ENCODE results near the gene RHOD.

The RHOD gene, protein sequence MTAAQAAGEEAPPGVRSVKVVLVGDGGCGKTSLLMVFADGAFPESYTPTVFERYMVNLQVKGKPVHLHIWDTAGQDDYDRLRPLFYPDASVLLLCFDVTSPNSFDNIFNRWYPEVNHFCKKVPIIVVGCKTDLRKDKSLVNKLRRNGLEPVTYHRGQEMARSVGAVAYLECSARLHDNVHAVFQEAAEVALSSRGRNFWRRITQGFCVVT
- 0 to 1.4 (median 0.10) reads per million in 9 experiments for total RNA-seq

DNA sequence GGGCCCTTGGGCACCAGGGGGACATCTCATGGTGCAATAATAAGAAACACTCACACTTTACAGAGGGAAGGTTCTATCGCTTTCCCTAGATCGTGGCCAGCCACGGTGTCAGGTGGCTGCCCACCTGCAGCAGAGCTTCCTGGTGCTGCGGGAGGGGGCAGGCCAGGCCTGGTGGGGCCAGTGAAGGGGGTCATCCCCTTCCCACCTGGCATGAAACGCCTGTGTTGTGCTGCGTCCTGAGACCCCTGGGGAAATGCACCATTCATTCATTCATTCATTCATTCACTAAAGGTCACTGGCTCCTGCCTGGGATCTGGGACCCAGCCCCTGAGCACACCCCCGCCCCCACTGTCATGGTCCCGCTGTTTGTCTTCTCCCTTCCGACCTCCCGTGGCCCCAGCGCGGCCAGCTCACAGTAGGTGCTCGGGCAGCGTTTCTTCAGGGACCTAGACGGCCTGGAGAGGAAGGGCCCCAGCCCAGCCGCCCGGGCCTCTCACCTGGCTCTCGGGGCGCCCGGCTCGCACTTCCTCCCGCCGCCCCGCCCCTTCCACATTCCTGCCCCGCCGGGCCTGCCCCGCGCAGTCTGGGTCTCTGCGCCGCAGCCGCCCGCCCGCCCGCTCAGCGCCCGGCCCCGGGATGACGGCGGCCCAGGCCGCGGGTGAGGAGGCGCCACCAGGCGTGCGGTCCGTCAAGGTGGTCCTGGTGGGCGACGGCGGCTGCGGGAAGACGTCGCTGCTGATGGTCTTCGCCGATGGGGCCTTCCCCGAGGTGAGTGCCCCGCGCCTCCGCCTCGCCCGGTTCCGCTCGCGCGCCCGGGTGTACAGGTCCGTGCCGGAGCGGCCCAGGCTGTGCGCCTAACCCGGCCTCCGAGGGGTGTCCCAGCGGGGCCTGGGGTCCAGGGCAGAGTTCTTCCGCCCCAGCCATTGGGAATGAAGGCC is at the start of gene RHOD:
Gene RHOD, plus strand, starts transcription at position 581 of the 938 bp plus-strand sequence. Its CDS starts 56 bp downstream, at position 637.
- peak in 1 of 3 experiments; percentile 21 for DNase-seq
- H3K27me3 Mint-ChIP-seq, result peaks cover 4 to 23% of the 10 kb centered on the region in 2 donors
- H3K9me3 Mint-ChIP-seq, result no peaks in the 10 kb centered on the region
- peaks cover 5% of the 10 kb centered on the region in 2 donors for H3K4me1 Mint-ChIP-seq (ENCODE audit: low read depth in 2 of 2)
- peak within 1 kb of the TSS; percentile 33 to 69 for H3K4me3 Mint-ChIP-seq
- H3K27ac Mint-ChIP-seq, result peak within 1 kb of the TSS in 1 of 2 donors; percentile 41
- peak; percentile 76 for ATAC-seq (replicated peaks)
- H3K36me3 Mint-ChIP-seq (ENCODE audit: insufficient read depth), result peaks cover 2% of the 10 kb centered on the region

DNA sequence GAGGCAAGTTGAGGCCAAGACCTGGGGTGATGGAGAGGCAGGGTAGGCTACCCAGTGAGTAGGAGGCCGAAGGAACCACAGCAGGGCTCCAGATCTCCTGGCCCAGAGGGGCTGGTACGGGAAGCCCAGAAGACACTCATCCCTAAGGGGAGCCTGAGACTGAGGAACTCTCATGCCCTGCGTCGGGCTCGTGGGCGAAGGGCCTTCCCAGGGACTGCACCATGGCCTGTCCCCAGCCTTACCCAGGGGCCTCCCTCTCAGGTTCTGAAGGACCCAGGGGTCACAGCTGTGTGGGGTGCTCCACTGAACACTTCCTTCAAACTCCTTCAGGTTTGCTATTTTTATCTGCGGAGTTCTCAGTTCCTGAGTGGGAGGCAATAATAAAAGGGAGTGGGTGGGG is 49.5 kb upstream of the RHOD start:
- peaks cover 0 to 5% of the 10 kb centered on the region in 2 donors for H3K27me3 Mint-ChIP-seq
- peaks cover 3% of the 10 kb centered on the region for H3K36me3 Mint-ChIP-seq (ENCODE audit: insufficient read depth)
- no peaks in the 10 kb centered on the region for H3K9me3 Mint-ChIP-seq
- ATAC-seq (replicated peaks) (no peak), DNase-seq (no peak)
- no peak overlapping the region for H3K4me3 Mint-ChIP-seq
- H3K27ac Mint-ChIP-seq, result no peak overlapping the region
- peaks cover 4 to 5% of the 10 kb centered on the region in 2 donors for H3K4me1 Mint-ChIP-seq (ENCODE audit: low read depth in 2 of 2)

DNA sequence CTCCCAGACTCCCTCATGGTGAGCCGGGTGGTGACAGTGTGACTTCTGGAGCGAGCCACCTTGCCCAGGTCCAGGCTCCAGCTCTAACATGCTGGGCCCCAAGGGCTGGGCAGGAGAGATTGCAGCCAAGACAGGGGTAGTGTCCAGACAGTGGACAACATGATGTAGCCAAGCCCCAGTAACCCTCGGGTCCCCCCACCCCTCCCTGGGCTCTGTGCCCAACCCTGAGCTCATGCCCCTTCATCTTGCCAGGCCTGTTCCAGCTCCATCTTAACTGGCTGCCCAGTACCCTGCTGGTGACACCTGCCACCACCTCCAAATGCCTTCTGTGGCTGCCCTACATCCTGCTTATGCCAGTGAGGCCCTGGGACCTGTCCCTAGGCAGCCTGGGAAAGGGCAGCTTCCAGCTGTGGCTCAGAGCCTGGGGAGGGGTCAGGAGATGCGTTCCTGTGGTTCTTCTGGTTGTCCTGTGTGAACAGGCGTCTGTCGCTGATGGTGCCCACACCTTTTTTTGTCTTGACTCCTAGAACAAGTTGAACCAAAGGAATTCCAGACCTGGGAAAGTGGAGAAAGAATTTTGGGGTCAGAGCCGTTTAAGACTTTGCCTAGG is 46.2 kb upstream of the RHOD start:
- H3K27me3 Mint-ChIP-seq, result peaks cover 15 to 30% of the 10 kb centered on the region in 2 donors
- H3K4me3 Mint-ChIP-seq, result no peak overlapping the region
- H3K27ac Mint-ChIP-seq, result no peak overlapping the region
- H3K9me3 Mint-ChIP-seq, result no peaks in the 10 kb centered on the region
- ATAC-seq (replicated peaks) (no peak), DNase-seq (no peak)
- H3K4me1 Mint-ChIP-seq (ENCODE audit: low read depth in 2 of 2), result peaks cover 4 to 5% of the 10 kb centered on the region in 2 donors
- H3K36me3 Mint-ChIP-seq (ENCODE audit: insufficient read depth), result peaks cover 3% of the 10 kb centered on the region

DNA sequence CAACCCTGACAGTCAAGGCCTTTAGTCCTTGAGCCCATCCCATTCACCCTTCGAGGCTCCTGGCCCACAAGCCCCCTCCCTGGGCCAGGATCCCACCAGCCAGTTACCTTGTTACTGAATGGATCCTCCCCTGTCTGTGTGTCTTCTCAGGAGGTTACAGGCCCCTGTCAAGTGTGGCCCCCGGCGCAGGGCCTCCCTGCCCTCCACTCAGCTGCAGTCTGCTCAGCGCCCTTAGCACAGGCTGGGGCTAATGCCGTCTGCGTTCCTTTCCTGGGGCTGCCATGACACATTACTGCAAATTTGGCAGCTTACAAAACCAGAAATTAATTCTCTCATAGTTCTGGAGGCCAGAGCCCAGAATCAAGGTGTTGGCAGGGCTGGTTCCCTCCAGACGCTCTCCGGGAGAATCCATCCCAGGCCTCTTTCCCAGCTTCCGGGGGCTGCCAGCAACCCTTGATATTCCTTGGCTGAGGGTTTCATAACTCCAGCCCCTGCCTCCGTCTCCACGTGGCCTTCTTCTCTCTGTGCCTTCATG is 43.1 kb upstream of the RHOD start:
- no peak overlapping the region for H3K4me3 Mint-ChIP-seq
- H3K27me3 Mint-ChIP-seq, result peaks cover 19 to 37% of the 10 kb centered on the region in 2 donors
- no peaks in the 10 kb centered on the region for H3K4me1 Mint-ChIP-seq (ENCODE audit: low read depth in 2 of 2)
- no peaks in the 10 kb centered on the region for H3K36me3 Mint-ChIP-seq (ENCODE audit: insufficient read depth)
- H3K9me3 Mint-ChIP-seq, result no peaks in the 10 kb centered on the region
- DNase-seq, result no peak
- no peak for ATAC-seq (replicated peaks)
- no peak overlapping the region for H3K27ac Mint-ChIP-seq

DNA sequence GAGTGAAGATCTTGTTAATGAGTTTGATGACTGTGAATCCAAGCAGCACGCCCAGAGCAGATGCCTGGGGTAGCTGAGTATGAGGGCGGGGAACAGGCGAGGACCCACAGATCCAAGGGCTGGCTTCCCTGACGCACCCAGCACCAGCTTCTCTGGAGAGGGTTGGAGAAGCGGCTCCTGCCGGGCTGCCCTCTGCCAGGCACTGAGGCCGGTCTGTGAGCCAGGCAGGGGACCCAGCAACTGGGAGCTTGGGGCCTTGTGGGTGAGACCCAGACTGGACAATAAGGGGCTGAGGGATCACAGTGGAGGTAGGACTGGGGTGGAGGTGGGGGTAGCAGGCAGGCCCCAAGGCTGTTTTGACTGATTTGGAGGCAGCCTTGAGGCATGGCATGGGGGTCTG is 42.3 kb upstream of the RHOD start:
- Mint-ChIP-seq H3K27ac (no peak overlapping the region), H3K27me3 (peaks cover 19 to 37% of the 10 kb centered on the region in 2 donors), H3K36me3 (ENCODE audit: insufficient read depth) (no peaks in the 10 kb centered on the region), H3K4me1 (ENCODE audit: low read depth in 2 of 2) (no peaks in the 10 kb centered on the region), H3K4me3 (no peak overlapping the region), H3K9me3 (no peaks in the 10 kb centered on the region)
- no peak for ATAC-seq (replicated peaks)
- no peak for DNase-seq

DNA sequence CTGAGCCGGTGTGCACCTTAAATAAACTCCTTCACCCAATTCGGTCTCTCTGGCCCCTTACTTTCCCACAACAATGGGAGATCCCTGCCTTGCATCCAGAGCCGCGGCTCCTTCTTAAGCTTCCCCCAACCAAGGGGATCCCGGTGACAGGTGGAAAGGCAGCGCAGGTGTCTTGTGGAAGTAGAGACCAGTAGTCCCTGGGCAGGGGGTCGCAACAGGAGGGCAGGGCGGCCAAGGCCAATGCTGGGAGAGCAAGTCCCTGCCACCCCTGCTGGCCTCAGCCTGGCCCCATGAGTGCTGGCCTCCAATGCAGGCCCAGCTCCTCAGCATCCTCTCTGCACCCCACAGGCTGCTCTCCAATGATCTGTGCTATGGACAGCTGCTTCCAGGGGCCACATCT is 41.6 kb upstream of the RHOD start:
- H3K4me3 Mint-ChIP-seq, result no peak overlapping the region
- no peak for ATAC-seq (replicated peaks)
- H3K4me1 Mint-ChIP-seq (ENCODE audit: low read depth in 2 of 2), result no peaks in the 10 kb centered on the region
- H3K9me3 Mint-ChIP-seq, result no peaks in the 10 kb centered on the region
- H3K27ac Mint-ChIP-seq, result no peak overlapping the region
- no peaks in the 10 kb centered on the region for H3K36me3 Mint-ChIP-seq (ENCODE audit: insufficient read depth)
- peaks cover 13 to 37% of the 10 kb centered on the region in 2 donors for H3K27me3 Mint-ChIP-seq
- DNase-seq, result no peak

DNA sequence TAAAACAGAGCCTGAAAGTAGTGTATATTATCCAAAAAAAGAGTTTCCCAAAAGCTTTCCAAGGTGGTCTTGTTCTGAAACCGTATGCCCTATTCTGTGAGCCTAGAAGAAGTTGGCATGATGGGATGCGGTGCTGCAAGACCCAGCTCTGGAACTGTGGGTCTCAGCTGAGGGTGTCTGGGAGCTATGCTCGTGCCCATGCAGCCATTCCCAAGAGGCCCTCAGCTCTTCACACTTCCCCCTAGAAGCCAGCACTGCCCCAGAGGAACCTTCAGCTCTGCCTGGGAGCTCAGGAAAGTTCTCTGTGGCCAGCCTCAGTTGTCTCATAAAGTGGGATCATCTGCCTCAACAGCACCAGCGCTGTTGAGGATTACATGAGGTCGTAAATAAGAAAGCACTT is 40.1 kb upstream of the RHOD start:
- ATAC-seq (replicated peaks) (no peak), DNase-seq (no peak)
- no peak overlapping the region for H3K27ac Mint-ChIP-seq
- H3K36me3 Mint-ChIP-seq (ENCODE audit: insufficient read depth), result no peaks in the 10 kb centered on the region
- no peak overlapping the region for H3K4me3 Mint-ChIP-seq
- H3K27me3 Mint-ChIP-seq, result peaks cover 22 to 46% of the 10 kb centered on the region in 2 donors
- H3K4me1 Mint-ChIP-seq (ENCODE audit: low read depth in 2 of 2), result peaks cover 0 to 3% of the 10 kb centered on the region in 2 donors
- no peaks in the 10 kb centered on the region for H3K9me3 Mint-ChIP-seq

DNA sequence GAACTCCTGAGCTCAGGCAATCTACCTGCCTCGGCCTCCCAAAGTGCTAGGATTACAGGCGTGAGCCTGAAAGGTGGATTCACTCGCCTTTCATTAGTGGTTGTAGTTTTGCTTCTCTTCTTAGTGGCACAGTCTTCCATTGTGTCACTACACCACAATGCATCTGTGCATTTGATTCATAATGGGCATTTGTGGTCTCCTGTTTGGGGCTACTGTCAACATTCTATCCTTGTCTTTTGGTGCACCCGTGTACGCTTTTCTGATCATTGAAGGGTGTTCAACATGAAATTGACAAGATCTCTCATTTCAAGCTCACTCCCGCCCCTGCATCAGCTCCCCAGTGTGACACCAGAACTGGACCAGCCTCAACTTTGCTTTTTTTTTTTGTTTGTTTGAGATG is 35.7 kb upstream of the RHOD start:
- peaks cover 25 to 31% of the 10 kb centered on the region in 2 donors for H3K4me1 Mint-ChIP-seq (ENCODE audit: low read depth in 2 of 2)
- no peak overlapping the region for H3K4me3 Mint-ChIP-seq
- H3K27ac Mint-ChIP-seq, result no peak overlapping the region
- ATAC-seq (replicated peaks) (no peak), DNase-seq (no peak)
- H3K9me3 Mint-ChIP-seq, result no peaks in the 10 kb centered on the region
- peaks cover 17 to 33% of the 10 kb centered on the region in 2 donors for H3K27me3 Mint-ChIP-seq
- peaks cover 11% of the 10 kb centered on the region for H3K36me3 Mint-ChIP-seq (ENCODE audit: insufficient read depth)

DNA sequence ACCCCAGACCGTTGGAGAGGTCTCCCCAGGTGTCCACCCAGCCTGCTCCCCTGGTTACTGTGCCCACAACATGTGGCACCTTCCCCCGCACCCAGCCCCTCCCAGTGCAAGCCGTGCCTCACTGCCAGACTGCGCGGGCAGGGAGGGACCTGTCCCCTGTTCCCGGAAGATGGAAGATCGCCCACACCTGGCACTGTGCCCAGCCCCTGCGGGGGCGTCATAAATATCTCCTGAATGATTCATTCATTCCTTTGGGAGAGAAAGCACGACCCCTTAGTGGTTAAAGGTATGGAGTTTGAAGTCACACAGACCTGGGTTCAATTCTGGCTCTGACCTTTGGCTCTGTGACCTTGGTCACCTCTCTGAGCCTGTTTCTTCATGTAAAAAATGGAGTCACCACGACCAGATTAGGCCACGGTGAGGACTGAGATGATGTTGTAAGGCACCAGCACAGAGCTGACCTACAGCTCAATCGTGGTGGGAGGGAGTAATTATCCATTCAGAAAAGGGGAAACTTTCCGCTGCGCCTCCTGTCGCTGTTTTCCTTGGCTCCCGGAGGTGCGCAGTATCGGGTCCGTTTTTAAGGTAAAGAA is 34.2 kb upstream of the RHOD start:
- Mint-ChIP-seq H3K4me1 (ENCODE audit: low read depth in 2 of 2) (peaks cover 25 to 31% of the 10 kb centered on the region in 2 donors), H3K36me3 (ENCODE audit: insufficient read depth) (peaks cover 11% of the 10 kb centered on the region), H3K27ac (peak overlapping the region in 1 of 2 donors; percentile 32), H3K9me3 (no peaks in the 10 kb centered on the region), H3K4me3 (peak overlapping the region; percentile 48 to 64), H3K27me3 (peaks cover 17 to 31% of the 10 kb centered on the region in 2 donors)
- ATAC-seq (replicated peaks), result no peak
- DNase-seq, result no peak

DNA sequence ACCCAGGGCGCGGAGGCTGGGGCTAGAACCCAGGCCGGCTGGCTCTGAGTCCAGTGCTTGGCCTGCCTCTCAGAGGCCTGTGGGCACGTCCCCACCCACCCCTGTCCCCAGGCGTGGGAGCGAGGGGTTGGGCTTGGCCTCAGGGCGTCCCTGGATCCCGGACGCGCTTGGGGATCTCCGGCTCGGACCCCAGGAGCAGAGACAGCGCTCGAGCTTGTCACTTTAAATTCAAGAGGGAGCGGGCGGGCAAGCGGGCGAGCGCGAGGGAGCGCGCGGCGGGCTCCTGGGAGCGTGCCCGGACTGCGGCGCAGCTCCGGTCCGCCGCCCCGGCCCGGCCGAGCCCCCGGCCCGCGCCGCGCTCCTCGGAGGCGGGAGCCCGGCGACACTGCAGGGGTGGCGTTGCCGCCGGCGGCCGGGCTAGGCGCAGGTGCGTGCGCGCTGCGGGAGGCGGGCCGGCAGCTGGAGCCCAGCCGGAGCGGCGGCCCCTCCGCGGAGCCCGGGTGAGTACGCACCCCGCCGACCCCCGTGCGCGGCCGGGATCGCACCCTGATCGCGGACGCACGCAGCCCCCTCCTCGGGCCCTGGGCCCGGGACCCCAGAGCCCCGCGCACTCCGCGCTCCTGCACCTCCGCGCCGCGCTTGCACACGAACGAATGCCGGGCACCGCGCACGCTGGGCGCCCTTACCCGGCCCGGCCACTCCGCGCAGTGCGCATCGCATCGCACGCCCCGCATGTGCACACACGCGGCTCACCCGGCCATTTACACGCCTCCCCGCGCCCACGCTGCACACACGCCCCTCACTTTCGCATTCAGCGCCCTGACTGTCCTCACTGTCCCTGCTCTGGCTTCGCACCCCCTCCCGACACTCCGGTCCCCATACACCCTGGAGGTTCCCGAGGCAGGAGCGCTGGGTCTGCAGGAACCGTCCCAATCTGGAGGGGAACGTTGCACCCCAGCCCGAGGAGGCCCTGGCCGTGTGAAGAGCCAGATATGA is 33.4 kb upstream of the RHOD start, which contains the start of gene SYT12:
Gene SYT12, plus strand, starts transcription at position 174 of the 996 bp plus-strand sequence. CDS start 7,011 bp downstream, outside the sequence.
- peaks cover 17 to 31% of the 10 kb centered on the region in 2 donors for H3K27me3 Mint-ChIP-seq
- H3K36me3 Mint-ChIP-seq (ENCODE audit: insufficient read depth), result peaks cover 11% of the 10 kb centered on the region
- peak within 1 kb of the TSS in 1 of 2 donors; percentile 32 for H3K27ac Mint-ChIP-seq
- no peaks in the 10 kb centered on the region for H3K9me3 Mint-ChIP-seq
- ATAC-seq (replicated peaks) (peak; percentile 38), DNase-seq (no peak)
- H3K4me1 Mint-ChIP-seq (ENCODE audit: low read depth in 2 of 2), result peaks cover 25 to 31% of the 10 kb centered on the region in 2 donors
- peak within 1 kb of the TSS; percentile 83 to 86 for H3K4me3 Mint-ChIP-seq

DNA sequence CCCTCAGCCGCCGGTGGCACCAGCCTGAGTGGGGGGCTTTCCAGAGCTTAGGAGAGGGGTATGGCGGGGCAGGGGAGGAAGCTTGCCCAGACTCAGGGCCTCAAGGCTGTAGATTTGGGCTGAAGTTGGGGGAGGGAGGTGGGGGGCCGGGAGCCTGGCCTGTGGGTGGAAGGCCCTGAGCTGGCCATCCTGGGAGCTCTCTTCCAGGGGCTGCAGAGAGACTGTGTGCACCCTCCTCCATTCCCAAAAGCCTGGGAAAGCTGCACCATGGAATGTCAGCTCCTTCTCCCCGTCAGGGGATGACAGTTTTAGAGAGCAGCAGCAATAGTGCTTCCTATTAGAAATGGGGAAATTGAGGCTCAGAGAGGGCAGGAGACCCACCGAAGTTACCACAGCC is 32.7 kb upstream of the RHOD start:
- Mint-ChIP-seq H3K4me3 (peak overlapping the region; percentile 83 to 86), H3K27ac (peak overlapping the region in 1 of 2 donors; percentile 16), H3K4me1 (ENCODE audit: low read depth in 2 of 2) (peaks cover 25 to 31% of the 10 kb centered on the region in 2 donors), H3K9me3 (no peaks in the 10 kb centered on the region), H3K36me3 (ENCODE audit: insufficient read depth) (peaks cover 11% of the 10 kb centered on the region), H3K27me3 (peaks cover 17 to 31% of the 10 kb centered on the region in 2 donors)
- DNase-seq (no peak), ATAC-seq (replicated peaks) (no peak)

DNA sequence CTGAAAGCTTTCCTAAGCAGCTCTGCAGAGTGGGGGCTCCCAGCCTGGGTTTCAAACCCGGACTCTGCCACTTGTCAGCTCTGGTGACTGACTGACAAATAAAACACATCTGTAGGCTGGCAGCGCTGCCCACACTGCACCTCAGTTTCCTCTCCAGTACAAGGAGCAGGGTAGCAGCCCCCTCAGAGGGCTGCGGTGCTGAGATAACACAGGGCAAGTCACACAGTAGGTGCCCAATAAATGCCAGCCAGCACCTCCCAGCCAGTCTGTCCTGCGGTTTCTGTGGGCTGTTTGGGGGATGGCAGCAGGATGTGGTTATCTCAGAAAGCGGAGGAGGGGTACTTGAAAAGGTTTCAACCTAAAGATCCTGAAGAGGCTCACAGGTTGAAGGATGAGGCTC is 32.2 kb upstream of the RHOD start:
- ATAC-seq (replicated peaks) (peak; percentile 83), DNase-seq (peak; percentile 24 to 45 (median 36))
- Mint-ChIP-seq H3K27ac (peak overlapping the region; percentile 47 to 77), H3K4me1 (ENCODE audit: low read depth in 2 of 2) (peaks cover 25 to 31% of the 10 kb centered on the region in 2 donors), H3K9me3 (no peaks in the 10 kb centered on the region), H3K4me3 (peak overlapping the region; percentile 83 to 86), H3K27me3 (peaks cover 17 to 31% of the 10 kb centered on the region in 2 donors), H3K36me3 (ENCODE audit: insufficient read depth) (peaks cover 11% of the 10 kb centered on the region)

Data from effector memory CD8-positive, alpha-beta T cell (primary cell).